NCI-H2081 treated with DMSO at 0.1 percent for 48 hours (cell line): ENCODE data around the gene KLHL18.
"Not testable (repeated sequence)": the region's sequence is repeated elsewhere in the genome, so short reads cannot be mapped to it uniquely, and the experiment has no call there.

Experiments used
- DNase-seq: peaks from one replicate; lab custom pipeline; 2025; lab: John Stamatoyannopoulos, UW

The KLHL18 gene

DNA sequence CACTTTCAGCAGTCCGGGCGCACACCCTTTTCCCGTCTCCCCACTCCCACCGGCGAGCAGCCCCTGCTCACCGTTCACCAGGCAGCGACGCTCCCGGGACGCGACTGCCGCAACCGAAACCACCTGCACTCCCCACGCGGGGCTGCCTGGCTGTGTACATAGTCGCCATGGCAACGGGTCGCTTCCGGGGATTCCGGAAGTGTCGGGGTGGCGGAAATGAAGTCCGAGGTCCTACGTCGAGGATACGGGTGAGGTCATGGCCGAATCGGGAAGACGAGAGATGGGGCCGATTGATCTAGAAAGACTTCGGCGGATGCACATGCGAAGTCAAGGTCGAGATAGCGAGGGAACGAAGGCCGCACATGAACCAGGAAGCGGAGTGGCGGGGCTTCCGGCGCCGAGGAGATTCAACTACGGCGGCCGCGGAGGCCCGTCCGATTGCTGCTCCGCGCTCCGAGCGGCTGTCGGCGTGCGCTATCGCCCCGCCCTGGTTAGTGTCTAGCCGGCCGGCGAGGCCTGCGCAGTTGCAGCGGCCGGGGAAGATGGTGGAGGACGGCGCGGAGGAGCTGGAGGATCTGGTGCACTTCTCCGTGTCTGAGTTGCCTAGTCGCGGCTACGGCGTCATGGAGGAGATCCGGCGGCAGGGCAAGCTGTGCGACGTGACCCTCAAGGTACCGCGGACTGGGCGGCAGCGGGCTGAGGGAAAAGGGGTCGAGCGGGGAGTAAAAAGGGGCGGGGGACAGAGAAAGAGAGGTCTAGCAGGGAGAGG is at the start of gene KLHL18, which contains the start of gene KIF9:
TSS of gene KLHL18 (plus strand) at position 521 of the 769 bp plus-strand sequence. CDS start at position 543, 22 bp downstream.
TSS of gene KIF9 (minus strand) at position 376 of the 769 bp plus-strand sequence. CDS start 5,425 bp downstream, outside the sequence.
- no peak for DNase-seq

GRCh38 chr3:47238017-47238416 is 44.7 kb upstream of the KLHL18 start:
- no peak for DNase-seq

DNA sequence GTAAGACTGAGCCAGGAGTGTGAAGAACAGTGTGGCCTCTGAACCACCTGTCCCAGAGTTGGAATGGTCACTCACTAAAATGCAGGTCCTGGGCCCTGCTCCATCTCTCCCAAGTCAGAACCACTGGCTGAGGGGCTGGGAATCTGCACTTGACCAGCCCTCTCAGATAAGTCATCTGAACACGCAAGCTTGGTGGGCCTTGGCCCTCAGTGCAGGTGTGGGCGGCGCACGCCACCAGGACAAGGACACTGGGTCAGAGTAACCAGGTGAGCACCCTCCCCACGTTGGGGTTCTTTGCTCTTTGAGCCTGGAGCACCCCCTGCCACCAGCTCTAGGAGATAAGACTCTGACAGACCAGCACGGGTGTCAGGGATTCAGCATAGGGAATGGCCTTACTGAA is 42.8 kb upstream of the KLHL18 start:
- no peak for DNase-seq

GRCh38 chr3:47243419-47244147 is 39.2 kb upstream of the KLHL18 start:
- DNase-seq, result no peak

DNA sequence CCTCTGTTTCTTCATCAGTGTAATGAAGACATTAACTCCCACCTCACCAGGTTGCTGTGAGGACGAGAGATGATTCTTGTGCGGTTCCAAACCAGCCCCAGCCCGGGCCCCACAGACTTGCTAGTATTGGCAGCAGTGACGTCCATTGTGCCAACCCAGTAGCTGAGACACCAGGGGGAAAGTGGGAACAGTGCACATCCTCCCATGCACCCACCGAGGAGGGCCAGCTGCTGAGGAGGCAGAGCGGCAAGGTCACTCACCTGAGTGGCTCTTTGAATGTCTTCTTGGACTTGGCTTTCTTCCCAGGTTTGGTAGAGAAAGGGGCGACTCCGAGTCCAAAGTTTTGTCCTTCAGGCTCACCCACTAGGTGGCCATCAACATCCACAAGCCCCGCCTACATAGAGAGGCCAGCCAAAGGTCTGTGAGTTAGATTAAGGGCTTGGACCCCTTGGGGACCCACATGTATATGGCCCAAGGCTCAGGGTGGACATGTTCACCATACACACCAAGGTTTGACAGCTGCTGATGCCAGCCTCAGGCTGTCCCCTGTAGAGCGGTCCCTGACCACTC is 38.1 kb upstream of the KLHL18 start:
- no peak for DNase-seq

DNA sequence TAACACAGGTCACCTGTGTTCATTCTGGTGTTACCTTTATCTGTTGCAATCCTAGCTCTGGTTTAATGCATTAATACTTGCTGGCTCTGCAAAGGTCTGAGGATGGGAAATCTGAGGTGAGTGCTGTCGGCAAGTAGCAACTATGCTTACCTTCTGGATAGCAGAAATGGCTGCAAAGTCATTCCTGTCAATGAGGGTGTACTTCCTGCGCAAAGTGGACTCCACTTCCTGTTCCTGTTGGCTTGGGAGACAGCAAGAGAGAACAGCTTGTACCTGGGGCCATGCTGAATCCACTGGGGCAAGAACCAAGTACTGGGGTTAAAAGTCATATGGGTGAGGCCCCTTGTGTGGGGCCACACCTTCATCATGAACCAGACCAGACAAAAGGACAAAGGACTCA is 37.5 kb upstream of the KLHL18 start:
- no peak for DNase-seq

DNA sequence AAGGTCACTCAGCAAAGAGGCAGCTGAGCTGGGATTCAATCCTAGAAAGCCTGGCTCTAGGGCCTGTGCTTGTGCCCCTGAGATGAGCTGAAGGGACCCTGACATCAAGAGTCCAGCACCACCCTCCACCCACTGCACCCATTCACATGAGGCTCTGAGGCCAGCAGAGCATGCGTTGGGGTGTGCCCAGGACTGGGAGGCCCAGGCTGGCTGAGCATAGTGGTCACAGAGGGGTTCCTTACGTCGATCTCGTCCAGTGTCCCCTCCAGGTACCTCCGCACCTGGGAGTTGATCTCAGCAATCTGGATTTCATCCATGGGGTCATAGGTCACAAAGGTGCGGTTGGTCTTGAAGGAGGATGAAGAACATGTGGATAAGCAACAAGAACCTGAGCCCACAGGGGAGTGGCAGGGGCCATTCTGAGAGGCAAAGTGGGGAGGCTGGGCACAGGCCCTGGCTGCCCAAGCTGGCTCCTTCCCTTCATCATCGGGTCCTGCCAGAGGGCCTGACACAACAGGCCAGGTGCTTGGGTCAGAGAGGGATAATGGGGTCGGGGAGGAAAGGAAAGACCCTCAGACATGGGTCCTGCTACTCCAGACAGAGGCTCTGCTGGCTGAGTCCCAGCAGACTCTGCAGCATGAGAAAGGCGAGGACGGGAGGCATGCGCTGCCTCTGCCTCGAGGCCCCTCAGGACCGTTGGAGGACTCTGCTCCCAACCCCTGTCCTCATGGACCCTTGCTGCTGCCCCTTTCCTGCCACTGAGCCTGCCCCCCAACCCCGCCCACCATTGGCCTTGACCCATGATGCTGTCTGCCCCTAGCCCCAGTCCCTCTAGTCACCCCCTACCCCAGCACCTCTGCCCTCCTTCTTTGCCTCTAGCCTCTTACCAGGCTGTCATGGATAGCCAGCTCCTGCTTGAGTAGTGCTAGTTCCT is 35.3 kb upstream of the KLHL18 start:
- no peak for DNase-seq

DNA sequence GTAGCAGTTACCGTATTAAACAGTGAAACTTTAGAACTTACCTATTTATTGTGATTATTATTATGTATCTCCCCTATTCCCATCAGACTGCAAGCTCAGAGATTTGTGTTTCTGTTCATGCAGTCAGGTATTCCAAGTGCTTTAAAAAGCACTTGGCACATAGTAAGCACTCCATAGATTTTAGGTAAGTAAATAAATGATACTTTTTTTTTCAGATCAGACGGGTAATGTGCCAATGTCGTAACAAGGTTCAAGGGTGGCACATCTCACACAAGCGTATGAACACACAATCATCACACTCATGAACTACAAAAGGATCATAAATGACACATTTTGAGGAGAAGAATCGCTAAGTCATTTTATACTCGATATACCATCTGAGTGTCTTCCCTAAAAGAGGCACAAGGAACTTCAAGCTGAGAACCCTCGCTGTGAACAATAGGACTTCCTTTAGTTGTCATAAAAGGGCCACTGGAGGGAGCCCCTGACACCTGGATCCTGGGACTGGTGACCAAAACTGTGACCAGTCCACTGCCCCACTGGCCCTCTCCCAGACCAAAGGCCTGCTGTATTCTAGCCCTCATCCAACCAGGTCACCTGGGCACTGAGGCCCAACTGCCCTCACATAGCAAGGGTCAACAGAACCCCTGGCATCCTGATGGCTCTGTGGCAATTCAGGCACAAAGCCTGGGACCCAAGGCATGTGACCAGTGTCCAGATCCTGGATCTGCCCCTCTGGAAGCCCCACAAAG is 32.3 kb upstream of the KLHL18 start:
- DNase-seq, result no peak

- not testable (repeated sequence) for DNase-seq
Measured at GRCh38 chr3:47251085-47251484, 31.7 kb upstream of the KLHL18 start.

GRCh38 chr3:47251689-47252088 is 31.1 kb upstream of the KLHL18 start:
- no peak for DNase-seq

DNA sequence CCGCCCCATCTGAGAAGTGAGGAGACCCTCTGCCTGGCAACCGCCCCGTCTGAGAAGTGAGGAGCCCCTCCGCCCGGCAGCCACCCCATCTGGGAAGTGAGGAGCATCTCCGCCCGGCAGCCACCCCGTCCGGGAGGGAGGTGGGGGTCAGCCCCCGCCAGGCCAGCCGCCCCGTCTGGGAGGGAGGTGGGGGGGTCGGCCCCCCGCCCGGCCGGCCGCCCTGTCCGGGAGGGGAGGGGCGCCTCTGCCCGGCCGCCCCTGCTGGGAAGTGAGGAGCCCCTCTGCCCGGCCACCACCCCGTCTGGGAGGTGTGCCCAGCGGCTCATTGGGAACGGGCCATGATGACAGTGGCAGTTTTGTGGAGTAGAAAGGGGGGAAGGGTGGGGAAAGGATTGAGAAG is 26.4 kb upstream of the KLHL18 start:
- DNase-seq, result not testable (repeated sequence)

GRCh38 chr3:47259114-47259513 is 23.6 kb upstream of the KLHL18 start:
- no peak for DNase-seq

- no peak for DNase-seq
Measured at GRCh38 chr3:47260605-47261004, 22.1 kb upstream of the KLHL18 start.

- no peak for DNase-seq
Measured at GRCh38 chr3:47261301-47261700, 21.4 kb upstream of the KLHL18 start.

DNA sequence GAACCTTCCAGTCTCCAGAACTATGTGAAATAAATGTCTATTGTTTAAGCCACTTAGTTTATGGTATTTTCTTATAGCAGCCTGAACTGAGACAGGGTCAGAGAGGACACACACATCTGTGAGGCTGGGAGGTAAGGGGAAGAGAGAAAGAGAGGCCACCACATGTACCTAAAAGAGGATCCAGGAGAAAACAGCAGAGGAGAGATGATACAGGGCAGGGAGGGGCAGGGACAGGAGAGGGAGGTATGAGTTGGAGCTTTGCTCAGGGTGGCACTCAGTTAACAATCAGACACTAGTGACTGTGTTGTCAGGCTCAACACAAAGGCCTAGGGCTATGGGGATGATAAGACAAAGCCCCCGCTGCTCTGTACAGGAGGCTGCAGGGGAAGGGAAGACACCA is 17.7 kb upstream of the KLHL18 start:
- no peak for DNase-seq

DNA sequence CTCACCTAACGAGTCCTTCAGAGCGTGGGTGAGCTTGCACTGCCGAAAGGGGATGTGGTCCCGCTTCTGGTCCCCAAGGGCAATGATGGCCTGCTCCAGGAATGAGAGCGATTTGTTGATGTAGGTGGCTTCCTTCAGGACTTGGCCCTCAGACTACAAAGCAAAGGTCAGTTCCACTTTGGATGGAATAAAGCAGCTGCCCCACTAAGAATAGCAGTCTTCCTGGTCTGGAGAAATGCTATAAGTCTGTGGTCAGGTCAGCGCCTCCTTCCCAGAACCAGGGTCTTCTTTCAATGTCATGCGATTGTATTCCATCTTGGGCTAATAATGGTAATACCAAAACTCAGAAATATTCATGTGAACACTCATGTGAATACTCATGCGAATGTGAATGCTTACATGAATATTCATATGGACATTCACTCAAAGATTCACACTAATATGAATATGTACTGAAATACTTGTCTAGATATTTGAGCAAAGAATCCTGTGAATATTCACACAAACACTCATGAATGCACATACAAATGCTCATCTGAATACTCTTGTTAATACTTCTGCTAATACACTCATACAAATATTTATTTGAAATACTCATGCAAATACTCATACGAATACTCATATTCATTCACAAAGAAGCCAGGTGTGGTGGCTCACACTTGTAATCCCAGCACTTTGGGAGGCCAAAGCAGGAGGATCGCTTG is 16.9 kb upstream of the KLHL18 start:
- DNase-seq, result no peak

DNA sequence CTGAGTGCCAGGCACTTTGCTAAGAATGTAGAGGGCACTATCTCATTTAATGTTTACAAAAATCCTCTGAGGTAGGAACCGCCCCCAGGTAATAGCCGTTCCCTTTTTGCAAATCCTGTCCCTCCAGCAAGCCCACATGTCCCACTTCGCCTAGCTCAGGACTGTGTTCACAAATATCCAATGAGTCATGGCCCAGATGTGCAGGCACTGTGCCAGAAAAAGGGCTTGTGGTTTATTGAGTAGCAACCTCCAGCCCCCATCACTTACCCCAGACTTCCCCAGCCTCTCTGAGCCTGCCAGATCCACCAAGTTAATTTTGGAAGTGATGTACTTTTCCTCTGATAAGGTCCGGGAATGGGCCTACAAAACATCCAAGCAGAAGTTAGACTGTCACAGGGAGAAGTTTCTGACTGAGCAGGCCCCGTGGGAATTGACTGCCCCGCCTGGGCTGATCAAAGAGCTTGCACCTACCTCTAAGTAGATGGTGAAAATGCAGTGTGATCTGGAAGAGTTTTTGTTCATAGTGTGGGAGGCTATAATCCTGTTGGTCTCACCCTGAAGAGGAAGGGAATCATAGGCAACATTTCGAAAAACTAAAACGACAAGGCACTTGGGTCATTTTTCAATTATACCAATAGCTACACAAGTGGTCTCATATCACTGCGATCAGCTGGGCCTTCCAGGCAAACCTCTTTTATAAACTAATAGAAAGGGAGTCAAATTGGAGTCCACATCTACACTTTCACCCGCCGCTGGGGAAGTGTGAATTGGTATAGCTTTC is 15.8 kb upstream of the KLHL18 start:
- DNase-seq, result no peak

DNA sequence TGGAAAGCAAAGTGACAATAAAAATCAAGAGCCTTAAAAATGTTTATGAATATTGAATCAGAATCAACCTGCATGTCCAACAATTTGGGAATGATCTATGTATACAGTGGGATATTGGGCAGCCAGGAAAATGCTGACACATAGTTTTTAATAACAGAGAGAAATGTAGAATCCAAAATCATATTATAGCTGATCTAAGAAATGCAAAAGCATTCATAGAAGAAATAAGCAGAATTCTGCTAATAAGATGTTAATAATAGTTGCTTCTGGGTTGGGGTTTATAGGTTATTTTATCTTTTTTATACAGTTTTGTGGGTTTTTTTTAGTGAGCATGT is 15.3 kb upstream of the KLHL18 start:
- DNase-seq, result no peak

- no peak for DNase-seq
Measured at GRCh38 chr3:47270526-47270925, 12.2 kb upstream of the KLHL18 start.

DNA sequence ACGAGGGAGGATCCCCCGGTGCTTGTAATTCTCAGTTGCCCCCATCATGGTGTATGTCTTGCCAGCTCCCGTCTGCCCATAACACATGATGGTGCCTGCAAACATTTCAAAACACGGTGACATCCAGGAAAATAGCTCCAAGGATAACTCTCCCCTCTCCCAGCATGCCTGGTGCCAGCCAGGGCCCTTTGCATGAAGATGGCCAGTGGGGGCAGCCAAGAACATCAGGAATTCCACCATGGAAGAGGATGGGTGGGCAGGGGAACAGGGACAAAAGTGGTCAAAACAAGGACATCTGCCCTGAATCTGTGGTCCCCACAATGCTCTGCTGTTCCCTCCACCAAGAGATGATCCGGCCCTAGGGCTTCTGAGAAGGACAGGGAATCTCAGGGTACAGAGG is 9.2 kb upstream of the KLHL18 start:
- DNase-seq, result no peak
